HEK293T (cell line): Measurements from ENCODE around the gene AQP11.

Source experiments
- ARNT ChIP-seq: fragments of 450-650 bp; IDR thresholded peaks from 2 replicates; pipeline ENCODE4 v1.6.1; 2017; ENCODE audit warnings: mild to moderate bottlenecking
- BHLHE40 ChIP-seq: fragments of 450-650 bp; IDR thresholded peaks from 2 replicates; pipeline ENCODE4 v1.6.1; 2016; ENCODE audit warnings: mild to moderate bottlenecking, moderate library complexity, borderline replicate concordance
- CTBP1 ChIP-seq: fragments of 450-650 bp; IDR thresholded peaks from 2 replicates; pipeline ENCODE4 v1.6.1; 2016; ENCODE audit warnings: borderline replicate concordance
- FOXK2 ChIP-seq: fragments of 450-650 bp; IDR thresholded peaks from 2 replicates; pipeline ENCODE4 v1.6.1; 2016; ENCODE audit warnings: mild to moderate bottlenecking
- FOXM1 ChIP-seq: fragments of 450-650 bp; IDR thresholded peaks from 2 replicates; pipeline ENCODE4 v1.6.1; 2017; ENCODE audit warnings: mild to moderate bottlenecking, borderline replicate concordance
- HDGF ChIP-seq: fragments of 450-650 bp; IDR thresholded peaks from 2 replicates; pipeline ENCODE4 v1.6.1; 2017; ENCODE audit warnings: antibody characterized with exemption, borderline replicate concordance
- NFRKB ChIP-seq: fragments of 450-650 bp; IDR thresholded peaks from 2 replicates; pipeline ENCODE4 v1.6.1; 2016; ENCODE audit warnings: mild to moderate bottlenecking, moderate library complexity
- SP1 ChIP-seq: fragments of 450-650 bp; IDR thresholded peaks from 2 replicates; pipeline ENCODE4 v1.6.1; 2017
- SUZ12 ChIP-seq: fragments of 450-650 bp; IDR thresholded peaks from 2 replicates; pipeline ENCODE4 v1.6.1; 2016; ENCODE audit warnings: mild to moderate bottlenecking
- ZNF384 ChIP-seq: fragments of 450-650 bp; IDR thresholded peaks from 2 replicates; pipeline ENCODE4 v1.6.1; 2016

DNA sequence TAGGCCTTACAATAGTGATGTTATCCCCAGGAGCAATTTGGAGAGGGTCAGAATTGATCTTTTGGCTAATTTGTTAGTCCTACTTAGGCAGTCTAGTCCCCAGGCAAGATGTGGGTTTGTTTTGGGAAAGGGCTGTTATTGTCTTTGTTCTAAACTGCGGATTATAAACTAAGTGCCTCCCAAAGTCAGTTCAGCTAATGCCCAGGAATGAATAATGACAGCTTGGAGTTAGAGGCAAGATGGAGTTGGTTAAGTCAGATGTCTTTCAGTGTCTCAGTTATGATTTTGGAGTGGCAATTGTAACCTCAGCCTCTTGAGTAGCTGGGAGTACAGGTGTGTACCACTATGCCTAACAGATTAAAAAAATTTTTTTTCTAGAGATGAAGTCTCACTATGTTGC, 55.1 kb downstream of the AQP11 start:
- TF ChIP-seq SP1 (no peak), ZNF384 (no peak), SUZ12 (no peak), CTBP1 (no peak), BHLHE40 (no peak), NFRKB (no peak), FOXK2 (no peak), FOXM1 (no peak), ARNT (no peak), HDGF (no peak)
